Lung (tissue), 12 donors: ENCODE data around the gene MPPED1. TPM values are rescaled to one million over a fixed set of nuclear protein-coding genes. Genes with fewer than 3 reads are reported as not detected.

Experiments used
- ATAC-seq: fragments of 200-7000 bp; cut with Tn5 transposase; one replicate; pipeline ENCODE4 v1.9.1; 2020; ENCODE audit warnings: moderate number of reproducible peaks; ENCODE audit not compliant: insufficient read depth, low FRiP score
- DNase-seq, 3 donors: peaks; one replicate each; pipeline ENCODE4 v3.0.0-alpha.2; 2013 to 2017
- H3K27ac ChIP-seq, 2 donors: one replicate each; pipeline ENCODE4 v1.5.1; 2013; ENCODE audit warnings: mild to moderate bottlenecking in 2 of 2, moderate library complexity in 2 of 2, control low read depth in 1 of 2, inconsistent platforms in 1 of 2, low read depth in 1 of 2, low read length in 1 of 2
- H3K27me3 ChIP-seq, 3 donors: one replicate each; pipeline ENCODE4 v1.5.1; 2013; ENCODE audit warnings: low read length in 2 of 3; ENCODE audit not compliant: control insufficient read depth in 3 of 3, insufficient read depth in 3 of 3
- H3K36me3 ChIP-seq, 4 donors: one replicate each; pipeline ENCODE4 v1.5.1; 2013; ENCODE audit warnings: low read length in 4 of 4, mild to moderate bottlenecking in 1 of 4, moderate library complexity in 1 of 4; ENCODE audit not compliant: control insufficient read depth in 4 of 4, insufficient read depth in 4 of 4
- H3K4me1 ChIP-seq, 5 donors: one replicate each; pipeline ENCODE4 v1.5.1; 2013; ENCODE audit warnings: low read length in 5 of 5, mild to moderate bottlenecking in 2 of 5, moderate library complexity in 1 of 5; ENCODE audit not compliant: control insufficient read depth in 5 of 5, insufficient read depth in 5 of 5
- H3K4me3 ChIP-seq: one replicate; pipeline ENCODE4 v1.5.1; 2013; ENCODE audit warnings: mild to moderate bottlenecking, control low read depth, moderate library complexity
- H3K9ac ChIP-seq, 2 donors: one replicate each; pipeline ENCODE4 v1.5.1; 2013; ENCODE audit warnings: low read length in 2 of 2, control low read depth in 1 of 2; ENCODE audit not compliant: insufficient read depth in 1 of 2
- H3K9me3 ChIP-seq, 4 donors: one replicate each; pipeline ENCODE4 v1.5.1; 2013; ENCODE audit warnings: low read length in 3 of 4, mild to moderate bottlenecking in 1 of 4, moderate library complexity in 1 of 4; ENCODE audit not compliant: control insufficient read depth in 4 of 4, insufficient read depth in 3 of 4
- CTCF ChIP-seq: IDR thresholded peaks from 2 replicates; pipeline ENCODE4 v1.5.1; 2012; ENCODE audit warnings: mild to moderate bottlenecking; ENCODE audit errors: control extremely low read depth, extremely low read depth
- WGBS, 2 donors: extraction: QIAGEN DNeasy Blood & Tissue Kit; methylation state at CpG; one replicate each; pipeline ENCODE4 v1.1.7; 2013; 5-methylcytosine and 5-hydroxymethylcytosine counted together
- polyA plus RNA-seq, 2 donors: library from polyadenylated mRNA; stranded (reverse); fragments of 200-250 nt; gene quantifications; one replicate each; pipeline ENCODE4 v1.2.1, GENCODE V29; 2013
- total RNA-seq, 2 donors: library from RNA; depleted of rRNA in 1 of 2; stranded (reverse); fragments of >200 nt in 1 of 2; gene quantifications; one replicate each; pipeline ENCODE4 v1.2.1, GENCODE V29; 2014 to 2021
- donor health status: control.
- donor health status: control.
- donor health status: Bipolar disorder and iron deficiency.
- donor health status: healthy.
- donor health status: DM: yes; HTN: yes; CAD: no.

MPPED1 gene
- total and polyA plus RNA-seq, 4 donors = 0.05 to 0.65 TPM; not detected in 2

- 77 to 82% methylated on average over 11 of the region's 11 CpGs for WGBS, 2 donors
- H3K9me3 ChIP-seq = peaks cover 0 to 4% (median 0%) of the 10 kb centered on the region in 4 donors
- H3K4me1 ChIP-seq = no peaks in the 10 kb centered on the region
- no peak for ATAC-seq
- no peak overlapping the region for H3K27ac ChIP-seq
- no peak overlapping the region for H3K4me3 ChIP-seq
- H3K9ac ChIP-seq = no peak overlapping the region
- no peaks in the 10 kb centered on the region for H3K36me3 ChIP-seq
- TF ChIP-seq CTCF = no peak
- no peaks in the 10 kb centered on the region for H3K27me3 ChIP-seq
- DNase-seq = no peak
These were observed 144.0 kb downstream of the MPPED1 start for GRCh38 chr22:43555561-43556515.

Other genes starting within 250 kb of the MPPED1 start
- gene TTLL12, start 224.9 kb upstream of the MPPED1 start, total RNA-seq = 10 to 100 TPM; 15.8 to 35.5 TPM
- gene TTLL12, start 224.9 kb upstream of the MPPED1 start, polyA plus RNA-seq = 10 to 100 TPM; 20.0 to 30.7 TPM
- gene SCUBE1, start 68.6 kb upstream of the MPPED1 start, total RNA-seq = 1 to 10 TPM; 6.2 to 7.9 TPM
- gene SCUBE1, start 68.6 kb upstream of the MPPED1 start, polyA plus RNA-seq = 1 to 10 TPM; 1.6 to 3.7 TPM